Measurements from ENCODE around the gene CALY.
A peak's percentile ranks its signal among the peaks of the same experiment; 100 is the strongest.

Gene CALY

DNA sequence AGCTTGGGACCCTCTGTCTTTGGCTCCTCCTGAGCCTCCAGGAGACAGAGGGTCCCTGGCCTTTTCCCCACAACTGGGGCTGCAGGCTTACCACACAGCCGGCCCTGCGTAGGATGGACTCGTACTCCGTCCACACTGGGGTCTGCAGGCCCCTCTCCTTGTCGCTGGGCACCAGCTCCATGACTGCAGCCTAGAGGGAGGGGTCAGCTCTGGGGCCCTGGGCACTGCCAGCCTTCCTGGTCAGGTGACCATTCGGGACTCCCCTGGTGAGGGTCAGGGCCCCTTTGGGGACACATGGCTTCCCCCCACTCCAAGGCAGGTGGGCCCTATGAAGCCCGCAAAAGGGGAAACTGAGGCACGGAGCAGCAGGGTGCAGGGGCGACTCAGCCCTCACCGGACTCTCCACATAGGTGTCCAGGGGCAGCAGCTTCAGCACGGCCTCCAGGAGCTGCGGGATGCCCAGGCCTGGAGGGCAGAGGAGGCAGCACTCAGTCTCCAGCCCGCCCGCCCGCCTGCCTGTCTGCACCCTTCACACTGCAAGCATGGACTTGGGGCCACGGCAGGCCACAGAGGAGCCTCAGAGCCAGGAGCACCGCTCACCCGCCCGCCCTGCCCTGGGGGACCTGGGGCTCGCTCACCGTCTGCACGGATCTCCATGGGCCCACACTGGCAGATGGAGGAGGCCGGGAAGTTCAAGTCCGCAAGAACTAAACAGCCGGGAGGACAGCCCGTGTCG is 20.0 kb upstream of the CALY start:
- TF ChIP-seq, protein P1, sequence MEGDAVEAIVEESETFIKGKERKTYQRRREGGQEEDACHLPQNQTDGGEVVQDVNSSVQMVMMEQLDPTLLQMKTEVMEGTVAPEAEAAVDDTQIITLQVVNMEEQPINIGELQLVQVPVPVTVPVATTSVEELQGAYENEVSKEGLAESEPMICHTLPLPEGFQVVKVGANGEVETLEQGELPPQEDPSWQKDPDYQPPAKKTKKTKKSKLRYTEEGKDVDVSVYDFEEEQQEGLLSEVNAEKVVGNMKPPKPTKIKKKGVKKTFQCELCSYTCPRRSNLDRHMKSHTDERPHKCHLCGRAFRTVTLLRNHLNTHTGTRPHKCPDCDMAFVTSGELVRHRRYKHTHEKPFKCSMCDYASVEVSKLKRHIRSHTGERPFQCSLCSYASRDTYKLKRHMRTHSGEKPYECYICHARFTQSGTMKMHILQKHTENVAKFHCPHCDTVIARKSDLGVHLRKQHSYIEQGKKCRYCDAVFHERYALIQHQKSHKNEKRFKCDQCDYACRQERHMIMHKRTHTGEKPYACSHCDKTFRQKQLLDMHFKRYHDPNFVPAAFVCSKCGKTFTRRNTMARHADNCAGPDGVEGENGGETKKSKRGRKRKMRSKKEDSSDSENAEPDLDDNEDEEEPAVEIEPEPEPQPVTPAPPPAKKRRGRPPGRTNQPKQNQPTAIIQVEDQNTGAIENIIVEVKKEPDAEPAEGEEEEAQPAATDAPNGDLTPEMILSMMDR (conservative IDR thresholded peaks at IDR 0.05; ENCODE audit: low read depth, low read length): no peak
- Histone ChIP-seq H3K9ac (peak overlapping the region; percentile 77), H3K4me2 (peak overlapping the region; percentile 76), H3K79me2 (ENCODE audit: insufficient read depth, low read depth) (no peaks in the 10 kb centered on the region), H2AFZ (ENCODE audit: low read depth) (peak overlapping the region; percentile 81), H3K27ac (no peak overlapping the region), H3K36me3 (ENCODE audit: insufficient read depth) (no peaks in the 10 kb centered on the region), H3K27me3 (ENCODE audit: insufficient read depth, low read depth) (no peaks in the 10 kb centered on the region), H3K4me1 (ENCODE audit: low read depth, poor library complexity, severe bottlenecking) (no peaks in the 10 kb centered on the region), H4K20me1 (ENCODE audit: insufficient read depth) (no peaks in the 10 kb centered on the region), H3K4me3 (IDR thresholded peaks at IDR 0.05; ENCODE audit: insufficient read depth, low read depth, low read length) (no peak overlapping the region)

- H3K27me3 ChIP-seq (ENCODE audit: insufficient read depth, low read depth): no peaks in the 10 kb centered on the region
- H3K4me2 ChIP-seq: no peak overlapping the region
- H3K79me2 ChIP-seq (ENCODE audit: insufficient read depth, low read depth): no peaks in the 10 kb centered on the region
- H3K9ac ChIP-seq: no peak overlapping the region
- H3K27ac ChIP-seq: no peak overlapping the region
- H3K4me1 ChIP-seq (ENCODE audit: low read depth, poor library complexity, severe bottlenecking): no peaks in the 10 kb centered on the region
- H3K4me3 ChIP-seq (IDR thresholded peaks at IDR 0.05; ENCODE audit: insufficient read depth, low read depth, low read length): no peak overlapping the region
- no peaks in the 10 kb centered on the region for H4K20me1 ChIP-seq (ENCODE audit: insufficient read depth)
- H3K36me3 ChIP-seq (ENCODE audit: insufficient read depth): no peaks in the 10 kb centered on the region
- H2AFZ ChIP-seq (ENCODE audit: low read depth): no peak overlapping the region
- TF ChIP-seq, protein P1 (conservative IDR thresholded peaks at IDR 0.05; ENCODE audit: low read depth, low read length): no peak
These were observed 19.3 kb upstream of the CALY start for GRCh38 chr10:133355991-133356390.

GRCh38 chr10:133355266-133355665 is 18.6 kb upstream of the CALY start:
- no peaks in the 10 kb centered on the region for H3K4me1 ChIP-seq (ENCODE audit: low read depth, poor library complexity, severe bottlenecking)
- no peak overlapping the region for H3K4me2 ChIP-seq
- no peak overlapping the region for H3K27ac ChIP-seq
- no peaks in the 10 kb centered on the region for H4K20me1 ChIP-seq (ENCODE audit: insufficient read depth)
- no peak overlapping the region for H3K9ac ChIP-seq
- no peak overlapping the region for H3K4me3 ChIP-seq (IDR thresholded peaks at IDR 0.05; ENCODE audit: insufficient read depth, low read depth, low read length)
- H3K36me3 ChIP-seq (ENCODE audit: insufficient read depth): no peaks in the 10 kb centered on the region
- TF ChIP-seq, protein P1 (conservative IDR thresholded peaks at IDR 0.05; ENCODE audit: low read depth, low read length): no peak
- H2AFZ ChIP-seq (ENCODE audit: low read depth): no peak overlapping the region
- no peaks in the 10 kb centered on the region for H3K27me3 ChIP-seq (ENCODE audit: insufficient read depth, low read depth)
- H3K79me2 ChIP-seq (ENCODE audit: insufficient read depth, low read depth): no peaks in the 10 kb centered on the region

DNA sequence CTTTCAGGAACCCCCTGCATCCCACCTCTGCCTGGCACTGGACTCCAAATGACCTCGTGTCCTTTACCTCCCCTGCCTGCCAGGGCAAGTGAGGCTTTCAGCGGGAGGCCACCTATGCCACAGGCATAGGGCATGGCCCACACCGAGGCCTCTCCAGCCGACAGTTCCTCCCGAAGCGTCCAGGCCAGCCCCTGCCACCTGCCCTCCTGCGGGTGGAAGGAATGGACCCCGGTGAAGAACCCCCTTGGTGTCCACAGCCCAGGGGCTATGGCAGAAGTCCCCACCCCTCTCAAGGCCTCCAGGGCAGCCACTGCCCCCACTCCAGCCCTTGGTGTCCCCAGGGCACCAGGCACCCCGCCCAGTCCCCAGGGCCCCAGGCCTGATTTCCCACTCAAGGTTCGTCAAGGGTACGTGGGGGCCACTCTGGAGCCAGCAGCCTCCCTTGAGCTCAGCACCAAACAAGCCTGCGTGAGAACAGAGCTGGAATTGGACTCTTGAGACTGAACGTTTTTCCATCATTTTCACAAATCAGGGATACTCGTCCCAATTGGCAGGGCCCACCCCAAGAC is 18.1 kb upstream of the CALY start:
- no peaks in the 10 kb centered on the region for H3K36me3 ChIP-seq (ENCODE audit: insufficient read depth)
- no peak overlapping the region for H2AFZ ChIP-seq (ENCODE audit: low read depth)
- H3K79me2 ChIP-seq (ENCODE audit: insufficient read depth, low read depth): no peaks in the 10 kb centered on the region
- no peaks in the 10 kb centered on the region for H3K27me3 ChIP-seq (ENCODE audit: insufficient read depth, low read depth)
- no peaks in the 10 kb centered on the region for H3K4me1 ChIP-seq (ENCODE audit: low read depth, poor library complexity, severe bottlenecking)
- H3K27ac ChIP-seq: no peak overlapping the region
- H3K9ac ChIP-seq: no peak overlapping the region
- TF ChIP-seq, protein P1 (conservative IDR thresholded peaks at IDR 0.05; ENCODE audit: low read depth, low read length): no peak
- no peak overlapping the region for H3K4me3 ChIP-seq (IDR thresholded peaks at IDR 0.05; ENCODE audit: insufficient read depth, low read depth, low read length)
- H3K4me2 ChIP-seq: no peak overlapping the region
- no peaks in the 10 kb centered on the region for H4K20me1 ChIP-seq (ENCODE audit: insufficient read depth)

Data from KMS-11 (cell line).